ENCODE measurements around the gene DPYSL5.

Gene DPYSL5

GRCh38 chr2:26988058-26988860 is 140.3 kb downstream of the DPYSL5 start:
- no peak for TF ChIP-seq CTCF (IDR thresholded peaks at IDR 0.05)

GRCh38 chr2:26989156-26989555 is 141.2 kb downstream of the DPYSL5 start:
- no peak for TF ChIP-seq CTCF (IDR thresholded peaks at IDR 0.05)

- no peak for TF ChIP-seq CTCF (IDR thresholded peaks at IDR 0.05)
Measured at GRCh38 chr2:26991717-26992116, 143.8 kb downstream of the DPYSL5 start.

GRCh38 chr2:26993768-26994167 is 145.8 kb downstream of the DPYSL5 start:
- TF ChIP-seq CTCF (IDR thresholded peaks at IDR 0.05), result no peak

- TF ChIP-seq CTCF (IDR thresholded peaks at IDR 0.05), result no peak
Measured at GRCh38 chr2:26994983-26995382, 147.1 kb downstream of the DPYSL5 start.

GRCh38 chr2:26997394-26997793 is 149.5 kb downstream of the DPYSL5 start:
- TF ChIP-seq CTCF (IDR thresholded peaks at IDR 0.05), result no peak

- no peak for TF ChIP-seq CTCF (IDR thresholded peaks at IDR 0.05)
Measured at GRCh38 chr2:26998323-26998722, 150.4 kb downstream of the DPYSL5 start.

Data from LNCAP (cell line).